H1 (cell line): ENCODE measurements around the gene FHIT. TPM values are rescaled to one million over a fixed set of nuclear protein-coding genes. Genes with fewer than 3 reads are reported as not detected.

Experiments used
- MAFK ChIP-seq: IDR thresholded peaks from 2 replicates; pipeline ENCODE4 v1.6.1; 2012; ENCODE audit warnings: low read depth, mild to moderate bottlenecking, improper control_type of control experiment, low read length
- RXRA ChIP-seq: IDR thresholded peaks from 2 replicates; pipeline ENCODE4 v1.6.1; 2011; ENCODE audit warnings: low read depth, mild to moderate bottlenecking, low read length, moderate library complexity; ENCODE audit not compliant: insufficient read depth
- SIRT6 ChIP-seq: IDR thresholded peaks from one replicate; pipeline ENCODE4 v1.7.1; 2012; ENCODE audit warnings: low read length, inconsistent platforms
- TAF7 ChIP-seq: optimal IDR thresholded peaks from 2 replicates; pipeline ENCODE3; 2011; ENCODE audit warnings: low read depth, mild to moderate bottlenecking, inconsistent platforms, low read length, moderate library complexity, borderline replicate concordance
- polyA plus RNA-seq, 7 experiments: library from polyadenylated mRNA; depleted of rRNA in 3 of 7; stranded (reverse) in 5 of 7; unstranded in 2 of 7; fragments of >200 nt in 5 of 7; fragments of 200-250 nt in 2 of 7; gene quantifications; 1 replicate in 5 of 7; 2 replicates in 1 of 7; 4 replicates in 1 of 7; pipeline versions ENCODE4 v1.2.1 to v1.2.3, GENCODE V29; 2011 to 2013; ENCODE audit warnings: missing spikeins in 2 of 7, mixed read lengths in 2 of 7
- total RNA-seq: library from RNA; stranded (reverse); fragmentation: NEBNext Ultra II Directional; extraction: Animal tissue kit (Norgen Biotek cat#: 25700); gene quantifications from 2 replicates; pipeline ENCODE4 v1.2.1, GENCODE V29; 2021
- TF ChIP-seq, protein P1 (sequence below): fragments of 300-600 bp; sonication (generic); IDR thresholded peaks from 2 replicates; pipeline ENCODE4 v1.7.1; 2012; ENCODE audit warnings: low read length, moderate library complexity, mild to moderate bottlenecking, inconsistent platforms; ENCODE audit not compliant: insufficient replicate concordance
- TF ChIP-seq, protein P2 (sequence below), 3 experiments: IDR thresholded peaks; 1 replicate in 2 of 3; 2 replicates in 1 of 3; pipeline versions ENCODE4 v1.5.1 to v1.6.1; 2011; ENCODE audit warnings: low read length in 3 of 3, mild to moderate bottlenecking in 3 of 3, inconsistent platforms in 2 of 3, low read depth in 1 of 3, moderate library complexity in 1 of 3; ENCODE audit not compliant: insufficient read depth in 1 of 3; ENCODE audit errors: control extremely low read depth in 1 of 3
- TF ChIP-seq, protein P3 (sequence below): IDR thresholded peaks from 2 replicates; pipeline ENCODE4 v1.6.1; 2012; ENCODE audit warnings: inconsistent platforms

The FHIT gene
- total and polyA plus RNA-seq, 2 of the 8 experiments (the other 6 are each of a cell fraction or from before 2014, with no cell fraction given): 1.2 to 3.2 TPM

GRCh38 chr3:60010781-60011180 is 1240.5 kb downstream of the FHIT start (continued):
- TF ChIP-seq, protein P1, sequence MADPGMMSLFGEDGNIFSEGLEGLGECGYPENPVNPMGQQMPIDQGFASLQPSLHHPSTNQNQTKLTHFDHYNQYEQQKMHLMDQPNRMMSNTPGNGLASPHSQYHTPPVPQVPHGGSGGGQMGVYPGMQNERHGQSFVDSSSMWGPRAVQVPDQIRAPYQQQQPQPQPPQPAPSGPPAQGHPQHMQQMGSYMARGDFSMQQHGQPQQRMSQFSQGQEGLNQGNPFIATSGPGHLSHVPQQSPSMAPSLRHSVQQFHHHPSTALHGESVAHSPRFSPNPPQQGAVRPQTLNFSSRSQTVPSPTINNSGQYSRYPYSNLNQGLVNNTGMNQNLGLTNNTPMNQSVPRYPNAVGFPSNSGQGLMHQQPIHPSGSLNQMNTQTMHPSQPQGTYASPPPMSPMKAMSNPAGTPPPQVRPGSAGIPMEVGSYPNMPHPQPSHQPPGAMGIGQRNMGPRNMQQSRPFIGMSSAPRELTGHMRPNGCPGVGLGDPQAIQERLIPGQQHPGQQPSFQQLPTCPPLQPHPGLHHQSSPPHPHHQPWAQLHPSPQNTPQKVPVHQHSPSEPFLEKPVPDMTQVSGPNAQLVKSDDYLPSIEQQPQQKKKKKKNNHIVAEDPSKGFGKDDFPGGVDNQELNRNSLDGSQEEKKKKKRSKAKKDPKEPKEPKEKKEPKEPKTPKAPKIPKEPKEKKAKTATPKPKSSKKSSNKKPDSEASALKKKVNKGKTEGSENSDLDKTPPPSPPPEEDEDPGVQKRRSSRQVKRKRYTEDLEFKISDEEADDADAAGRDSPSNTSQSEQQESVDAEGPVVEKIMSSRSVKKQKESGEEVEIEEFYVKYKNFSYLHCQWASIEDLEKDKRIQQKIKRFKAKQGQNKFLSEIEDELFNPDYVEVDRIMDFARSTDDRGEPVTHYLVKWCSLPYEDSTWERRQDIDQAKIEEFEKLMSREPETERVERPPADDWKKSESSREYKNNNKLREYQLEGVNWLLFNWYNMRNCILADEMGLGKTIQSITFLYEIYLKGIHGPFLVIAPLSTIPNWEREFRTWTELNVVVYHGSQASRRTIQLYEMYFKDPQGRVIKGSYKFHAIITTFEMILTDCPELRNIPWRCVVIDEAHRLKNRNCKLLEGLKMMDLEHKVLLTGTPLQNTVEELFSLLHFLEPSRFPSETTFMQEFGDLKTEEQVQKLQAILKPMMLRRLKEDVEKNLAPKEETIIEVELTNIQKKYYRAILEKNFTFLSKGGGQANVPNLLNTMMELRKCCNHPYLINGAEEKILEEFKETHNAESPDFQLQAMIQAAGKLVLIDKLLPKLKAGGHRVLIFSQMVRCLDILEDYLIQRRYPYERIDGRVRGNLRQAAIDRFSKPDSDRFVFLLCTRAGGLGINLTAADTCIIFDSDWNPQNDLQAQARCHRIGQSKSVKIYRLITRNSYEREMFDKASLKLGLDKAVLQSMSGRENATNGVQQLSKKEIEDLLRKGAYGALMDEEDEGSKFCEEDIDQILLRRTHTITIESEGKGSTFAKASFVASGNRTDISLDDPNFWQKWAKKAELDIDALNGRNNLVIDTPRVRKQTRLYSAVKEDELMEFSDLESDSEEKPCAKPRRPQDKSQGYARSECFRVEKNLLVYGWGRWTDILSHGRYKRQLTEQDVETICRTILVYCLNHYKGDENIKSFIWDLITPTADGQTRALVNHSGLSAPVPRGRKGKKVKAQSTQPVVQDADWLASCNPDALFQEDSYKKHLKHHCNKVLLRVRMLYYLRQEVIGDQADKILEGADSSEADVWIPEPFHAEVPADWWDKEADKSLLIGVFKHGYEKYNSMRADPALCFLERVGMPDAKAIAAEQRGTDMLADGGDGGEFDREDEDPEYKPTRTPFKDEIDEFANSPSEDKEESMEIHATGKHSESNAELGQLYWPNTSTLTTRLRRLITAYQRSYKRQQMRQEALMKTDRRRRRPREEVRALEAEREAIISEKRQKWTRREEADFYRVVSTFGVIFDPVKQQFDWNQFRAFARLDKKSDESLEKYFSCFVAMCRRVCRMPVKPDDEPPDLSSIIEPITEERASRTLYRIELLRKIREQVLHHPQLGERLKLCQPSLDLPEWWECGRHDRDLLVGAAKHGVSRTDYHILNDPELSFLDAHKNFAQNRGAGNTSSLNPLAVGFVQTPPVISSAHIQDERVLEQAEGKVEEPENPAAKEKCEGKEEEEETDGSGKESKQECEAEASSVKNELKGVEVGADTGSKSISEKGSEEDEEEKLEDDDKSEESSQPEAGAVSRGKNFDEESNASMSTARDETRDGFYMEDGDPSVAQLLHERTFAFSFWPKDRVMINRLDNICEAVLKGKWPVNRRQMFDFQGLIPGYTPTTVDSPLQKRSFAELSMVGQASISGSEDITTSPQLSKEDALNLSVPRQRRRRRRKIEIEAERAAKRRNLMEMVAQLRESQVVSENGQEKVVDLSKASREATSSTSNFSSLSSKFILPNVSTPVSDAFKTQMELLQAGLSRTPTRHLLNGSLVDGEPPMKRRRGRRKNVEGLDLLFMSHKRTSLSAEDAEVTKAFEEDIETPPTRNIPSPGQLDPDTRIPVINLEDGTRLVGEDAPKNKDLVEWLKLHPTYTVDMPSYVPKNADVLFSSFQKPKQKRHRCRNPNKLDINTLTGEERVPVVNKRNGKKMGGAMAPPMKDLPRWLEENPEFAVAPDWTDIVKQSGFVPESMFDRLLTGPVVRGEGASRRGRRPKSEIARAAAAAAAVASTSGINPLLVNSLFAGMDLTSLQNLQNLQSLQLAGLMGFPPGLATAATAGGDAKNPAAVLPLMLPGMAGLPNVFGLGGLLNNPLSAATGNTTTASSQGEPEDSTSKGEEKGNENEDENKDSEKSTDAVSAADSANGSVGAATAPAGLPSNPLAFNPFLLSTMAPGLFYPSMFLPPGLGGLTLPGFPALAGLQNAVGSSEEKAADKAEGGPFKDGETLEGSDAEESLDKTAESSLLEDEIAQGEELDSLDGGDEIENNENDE: no peak
- TF ChIP-seq MAFK (no peak), RXRA (no peak), TAF7 (no peak), SIRT6 (no peak)
- TF ChIP-seq, protein P2, sequence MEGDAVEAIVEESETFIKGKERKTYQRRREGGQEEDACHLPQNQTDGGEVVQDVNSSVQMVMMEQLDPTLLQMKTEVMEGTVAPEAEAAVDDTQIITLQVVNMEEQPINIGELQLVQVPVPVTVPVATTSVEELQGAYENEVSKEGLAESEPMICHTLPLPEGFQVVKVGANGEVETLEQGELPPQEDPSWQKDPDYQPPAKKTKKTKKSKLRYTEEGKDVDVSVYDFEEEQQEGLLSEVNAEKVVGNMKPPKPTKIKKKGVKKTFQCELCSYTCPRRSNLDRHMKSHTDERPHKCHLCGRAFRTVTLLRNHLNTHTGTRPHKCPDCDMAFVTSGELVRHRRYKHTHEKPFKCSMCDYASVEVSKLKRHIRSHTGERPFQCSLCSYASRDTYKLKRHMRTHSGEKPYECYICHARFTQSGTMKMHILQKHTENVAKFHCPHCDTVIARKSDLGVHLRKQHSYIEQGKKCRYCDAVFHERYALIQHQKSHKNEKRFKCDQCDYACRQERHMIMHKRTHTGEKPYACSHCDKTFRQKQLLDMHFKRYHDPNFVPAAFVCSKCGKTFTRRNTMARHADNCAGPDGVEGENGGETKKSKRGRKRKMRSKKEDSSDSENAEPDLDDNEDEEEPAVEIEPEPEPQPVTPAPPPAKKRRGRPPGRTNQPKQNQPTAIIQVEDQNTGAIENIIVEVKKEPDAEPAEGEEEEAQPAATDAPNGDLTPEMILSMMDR (IDR thresholded peaks at IDR 0.05; ENCODE audit: control extremely low read depth in 1 of 3, insufficient read depth in 1 of 3, low read depth in 1 of 3, low read length in 3 of 3): no peak
- TF ChIP-seq, protein P3, sequence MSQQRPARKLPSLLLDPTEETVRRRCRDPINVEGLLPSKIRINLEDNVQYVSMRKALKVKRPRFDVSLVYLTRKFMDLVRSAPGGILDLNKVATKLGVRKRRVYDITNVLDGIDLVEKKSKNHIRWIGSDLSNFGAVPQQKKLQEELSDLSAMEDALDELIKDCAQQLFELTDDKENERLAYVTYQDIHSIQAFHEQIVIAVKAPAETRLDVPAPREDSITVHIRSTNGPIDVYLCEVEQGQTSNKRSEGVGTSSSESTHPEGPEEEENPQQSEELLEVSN: no peak
